ENCODE results near the gene TPPP. TPM values are rescaled to one million over a fixed set of nuclear protein-coding genes. Genes with fewer than 3 reads are reported as not detected.
"Not testable (repeated sequence)": the region's sequence is repeated elsewhere in the genome, so short reads cannot be mapped to it uniquely, and the experiment has no call there.

The TPPP gene
- total and polyA plus RNA-seq, 2 donors (not counting 1 experiment from before 2014, with no cell fraction given), result 0.06 TPM; not detected in 1

DNA sequence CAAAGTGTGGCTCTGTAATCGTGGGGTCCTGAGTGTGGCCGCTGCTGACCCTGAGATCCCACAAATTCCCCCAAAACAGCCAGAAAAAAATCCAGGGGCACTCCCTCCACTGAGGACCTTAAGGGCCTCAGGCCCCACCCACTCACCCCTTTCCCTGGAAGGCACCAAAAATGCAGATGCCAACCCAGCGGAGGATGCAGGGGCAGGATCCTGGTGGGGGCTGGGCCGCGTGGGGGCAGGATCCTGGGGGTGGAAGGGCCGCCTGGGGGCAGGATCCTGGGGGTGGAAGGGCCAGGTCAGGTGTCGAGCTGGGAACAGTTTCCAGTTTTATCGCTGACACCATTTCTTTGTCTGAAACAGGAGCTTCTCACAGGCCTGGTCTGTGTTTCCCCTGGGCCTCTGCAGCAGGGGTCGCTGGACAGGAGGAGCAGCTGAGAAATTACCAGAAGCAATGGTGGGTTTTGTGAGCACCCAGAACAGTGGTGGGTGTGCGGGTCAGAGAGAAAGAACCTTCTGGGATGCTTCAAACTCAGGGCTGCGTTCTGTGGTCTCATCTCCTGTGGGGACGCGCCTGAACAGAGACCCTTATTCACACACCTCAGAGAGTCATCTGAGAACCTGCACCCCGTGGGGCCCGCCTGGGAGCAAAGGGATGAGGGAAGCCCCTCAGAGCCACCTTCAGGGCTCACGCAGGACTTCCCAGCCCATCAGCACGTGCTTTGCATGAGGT, 13.8 kb downstream of the TPPP start:
- H3K27ac Mint-ChIP-seq; DNase-seq; H3K9ac ChIP-seq (ENCODE audit: low read length); POLR2A ChIA-PET; H3K9me3 Mint-ChIP-seq (ENCODE audit: insufficient read depth); H3K4me3 ChIP-seq (ENCODE audit: control extremely low read depth in 1 of 5, extremely low read depth in 1 of 5, insufficient read depth in 1 of 5, low read depth in 2 of 5, low read length in 4 of 5); H3K4me1 ChIP-seq (ENCODE audit: control insufficient read depth in 2 of 2, insufficient read depth in 2 of 2, low read length in 2 of 2); H3K36me3 ChIP-seq (replicated peaks in 1 of 2; ENCODE audit: control extremely low read depth in 1 of 2, control insufficient read depth in 1 of 2, extremely low read depth in 1 of 2, insufficient read depth in 2 of 2, low read length in 1 of 2); H2AFZ ChIP-seq (ENCODE audit: insufficient read depth, low read depth, low read length, poor library complexity, severe bottlenecking); H3K9me3 ChIP-seq (ENCODE audit: control extremely low read depth in 1 of 3, control insufficient read depth in 2 of 3, insufficient read depth in 1 of 3, low read length in 2 of 3); H3K4me2 ChIP-seq (replicated peaks; ENCODE audit: low read depth, low read length, poor library complexity, severe bottlenecking); intact Hi-C loops (cut with micrococcal nuclease); H3K27ac ChIP-seq (ENCODE audit: low read length in 2 of 2); ATAC-seq (ENCODE audit: low read depth); H3K27me3 Mint-ChIP-seq; H4K20me1 ChIP-seq (ENCODE audit: control insufficient read depth, insufficient read depth, low read length, poor library complexity, severe bottlenecking); H3K4me3 Mint-ChIP-seq; H3K4me1 Mint-ChIP-seq; CTCF ChIA-PET; H3K79me2 ChIP-seq (ENCODE audit: control insufficient read depth, insufficient read depth, low read length): not testable (repeated sequence)
- 73% methylated on average over 3 of the region's 17 CpGs for WGBS (ENCODE audit: insufficient coverage)
- peaks cover 0 to 13% (median 0%) of the 10 kb centered on the region in 4 experiments for H3K27me3 ChIP-seq (replicated peaks in 1 of 4; ENCODE audit: control extremely low read depth in 1 of 4, control insufficient read depth in 3 of 4, insufficient read depth in 4 of 4, low read length in 3 of 4)

- peaks cover 0 to 10% (median 0%) of the 10 kb centered on the region in 3 donors for H3K9me3 ChIP-seq (ENCODE audit: control extremely low read depth in 1 of 3, control insufficient read depth in 2 of 3, insufficient read depth in 1 of 3, low read length in 2 of 3)
- CTCF ChIA-PET; H3K4me3 Mint-ChIP-seq; H3K27ac Mint-ChIP-seq; H3K4me1 Mint-ChIP-seq; POLR2A ChIA-PET; H3K79me2 ChIP-seq (ENCODE audit: control insufficient read depth, insufficient read depth, low read length); ATAC-seq (ENCODE audit: low read depth); H3K27me3 Mint-ChIP-seq; intact Hi-C loops (cut with micrococcal nuclease); H3K4me2 ChIP-seq (replicated peaks; ENCODE audit: low read depth, low read length, poor library complexity, severe bottlenecking); H3K4me3 ChIP-seq (ENCODE audit: control extremely low read depth in 1 of 5, extremely low read depth in 1 of 5, insufficient read depth in 1 of 5, low read depth in 2 of 5, low read length in 4 of 5); H3K4me1 ChIP-seq (ENCODE audit: control insufficient read depth in 2 of 2, insufficient read depth in 2 of 2, low read length in 2 of 2); H3K27ac ChIP-seq (ENCODE audit: low read length in 2 of 2); H4K20me1 ChIP-seq (ENCODE audit: control insufficient read depth, insufficient read depth, low read length, poor library complexity, severe bottlenecking); DNase-seq; H3K9me3 Mint-ChIP-seq (ENCODE audit: insufficient read depth); H3K9ac ChIP-seq (ENCODE audit: low read length); H2AFZ ChIP-seq (ENCODE audit: insufficient read depth, low read depth, low read length, poor library complexity, severe bottlenecking); H3K36me3 ChIP-seq (replicated peaks in 1 of 2; ENCODE audit: control extremely low read depth in 1 of 2, control insufficient read depth in 1 of 2, extremely low read depth in 1 of 2, insufficient read depth in 2 of 2, low read length in 1 of 2): not testable (repeated sequence)
- WGBS (ENCODE audit: insufficient coverage), result 68% methylated on average over 3 of the region's 16 CpGs
- peaks cover 0 to 21% (median under 1%) of the 10 kb centered on the region in 4 experiments for H3K27me3 ChIP-seq (replicated peaks in 1 of 4; ENCODE audit: control extremely low read depth in 1 of 4, control insufficient read depth in 3 of 4, insufficient read depth in 4 of 4, low read length in 3 of 4)
Measured at GRCh38 chr5:678521-678920, 14.6 kb downstream of the TPPP start.

Data from B cell (primary cell).